K562 (cell line): ENCODE data around the gene SPPL3. TPM values are rescaled to one million over a fixed set of nuclear protein-coding genes. Genes with fewer than 3 reads are reported as not detected.

Experiments used
- ATAC-seq: fragments of 200-7000 bp; cut with Tn5 transposase; 3 replicates; pipeline ENCODE4 v1.9.1; 2020; ENCODE audit warnings: moderate library complexity
- BruUV-seq: library from RNA; stranded (reverse); fragments of 400-500 nt; replicated peaks from 2 replicates; lab custom pipeline; 2021; lab: Mats Ljungman, UMichigan
- CTCF ChIA-PET: fragments of 300-600 bp; formaldehyde crosslinking; extraction: SDS; loops from one replicate; lab custom pipeline; 2021; ENCODE audit warnings: low intra/inter-chr PET ratio; lab: Yijun Ruan, JAX
- POLR2A ChIA-PET: fragments of 300-600, 350-650 bp; sonication (Branson Sonifier 250); formaldehyde crosslinking; extraction: SDS; loops from one replicate; lab custom pipeline; 2021; ENCODE audit warnings: antibody characterized with exemption, inconsistent platforms; lab: Yijun Ruan, JAX
- DNase-seq, 4 experiments: peaks; one replicate each; pipeline versions ENCODE4 v3.0.0 to v3.0.0-alpha.2; 2011 to 2018; ENCODE audit warnings: low spot score in 3 of 4, mixed read lengths in 3 of 4; ENCODE audit errors: extremely low read depth in 1 of 4
- FAIRE-seq: peaks from 2 replicates; lab custom pipeline; 2011; peaks lifted over from hg19 to GRCh38; lab: Jason Lieb, UNC
- H2AFZ ChIP-seq: 2 replicates; pipeline ENCODE4 v1.6.0; 2011; ENCODE audit warnings: low read depth, low read length, control low read depth, inconsistent platforms
- H3K27ac ChIP-seq: fragments of 200-600 bp; 3 replicates; pipeline ENCODE4 v1.8.0; 2011; ENCODE audit warnings: low read depth, mild to moderate bottlenecking, control low read depth, inconsistent platforms, low read length, moderate library complexity, mixed read lengths; ENCODE audit errors: extremely low read depth
- H3K27me3 ChIP-seq, 2 experiments: fragments of 300-600 bp in 1 of 2; 2 replicates in 1 of 2; 3 replicates in 1 of 2; pipeline versions ENCODE4 v1.6.0 to v1.8.0; 2011; ENCODE audit warnings: inconsistent platforms in 2 of 2, low read length in 2 of 2, mild to moderate bottlenecking in 1 of 2, mixed read lengths in 1 of 2, moderate library complexity in 1 of 2; ENCODE audit not compliant: control insufficient read depth in 2 of 2, insufficient read depth in 2 of 2
- H3K36me3 ChIP-seq: fragments of 300-600 bp; 3 replicates; pipeline ENCODE4 v1.8.0; 2011; ENCODE audit warnings: mild to moderate bottlenecking, low read length, inconsistent platforms; ENCODE audit not compliant: control insufficient read depth, insufficient read depth
- H3K4me1 ChIP-seq, 2 experiments: fragments of 200-600 bp in 1 of 2; replicated peaks in 1 of 2; 2 replicates in 1 of 2; 3 replicates in 1 of 2; pipeline versions ENCODE4 v1.5.1 to v1.8.0; 2011; ENCODE audit warnings: inconsistent platforms in 2 of 2, low read length in 2 of 2, mild to moderate bottlenecking in 1 of 2, mixed read lengths in 1 of 2, moderate library complexity in 1 of 2; ENCODE audit not compliant: control insufficient read depth in 2 of 2, insufficient read depth in 2 of 2
- H3K4me2 ChIP-seq: 2 replicates; pipeline ENCODE4 v1.6.1; 2011; ENCODE audit warnings: low read length, control low read depth, inconsistent platforms, mixed read lengths; ENCODE audit not compliant: insufficient read depth
- H3K4me3 ChIP-seq: fragments of 200-600 bp; sonication (generic), shearing (Covaris generic); 2 replicates; pipeline ENCODE4 v1.5.1; 2016; ENCODE audit warnings: control low read depth, inconsistent platforms
- H3K79me2 ChIP-seq: fragments of 200-600 bp; 3 replicates; pipeline ENCODE4 v1.8.0; 2011; ENCODE audit warnings: low read length, inconsistent platforms; ENCODE audit not compliant: control insufficient read depth, insufficient read depth
- H3K9ac ChIP-seq, 2 experiments: 2 replicates each; pipeline versions ENCODE4 v1.6.0 to v1.6.1; 2011; ENCODE audit warnings: low read depth in 2 of 2, low read length in 2 of 2, control low read depth in 1 of 2, inconsistent platforms in 1 of 2, mild to moderate bottlenecking in 1 of 2, mixed read lengths in 1 of 2; ENCODE audit not compliant: insufficient read depth in 1 of 2
- H3K9me1 ChIP-seq: one replicate; pipeline ENCODE4 v1.6.0; 2011; ENCODE audit warnings: inconsistent platforms, mild to moderate bottlenecking, low read length, moderate library complexity; ENCODE audit not compliant: control insufficient read depth, insufficient read depth
- H3K9me3 ChIP-seq: replicated peaks from 2 replicates; pipeline ENCODE4 v1.5.1; 2011; ENCODE audit warnings: low read depth, low read length, inconsistent platforms; ENCODE audit not compliant: control insufficient read depth, insufficient read depth
- H4K20me1 ChIP-seq: replicated peaks from 2 replicates; pipeline ENCODE4 v1.6.1; 2011; ENCODE audit warnings: low read length, inconsistent platforms, mixed read lengths; ENCODE audit not compliant: control insufficient read depth, insufficient read depth
- CBFA2T2 ChIP-seq: fragments of 450-650 bp; conservative IDR thresholded peaks from 2 replicates; pipeline ENCODE4 v1.6.1; 2017; ENCODE audit warnings: mild to moderate bottlenecking
- ILF3 ChIP-seq: fragments of 450-650 bp; IDR thresholded peaks from 2 replicates; pipeline ENCODE4 v1.6.1; 2018; ENCODE audit warnings: antibody characterized with exemption, mild to moderate bottlenecking, moderate library complexity, borderline replicate concordance
- TGIF2 ChIP-seq: sonication (generic); formaldehyde crosslinking; IDR thresholded peaks from 2 replicates; pipeline ENCODE4 v1.8.1; 2022; ENCODE audit warnings: mild to moderate bottlenecking, missing genetic modification reagents, moderate library complexity
- WGBS: fragments of 100-300 bp; shearing (Covaris generic); methylation state at CpG from one replicate; pipeline ENCODE4 v1.1.6; 2016; ENCODE audit warnings: low coverage, mixed read lengths; ENCODE audit not compliant: insufficient coverage; ENCODE audit errors: missing lambda C conversion rate; 5-methylcytosine and 5-hydroxymethylcytosine counted together
- in situ Hi-C: fragments of 300-500 bp; cut with MboI; formaldehyde crosslinking; loops from 4 replicates; pipeline ENCODE4 v1.15.0; 2018; ENCODE audit warnings: inconsistent platforms, mixed read lengths
- intact Hi-C: fragments of 100-400 bp; cut with micrococcal nuclease; formaldehyde crosslinking; loops from 2 replicates; pipeline ENCODE4 v1.14.2; 2022
- polyA plus RNA-seq, 8 experiments: library from polyadenylated mRNA; depleted of rRNA in 4 of 8; stranded (reverse) in 5 of 8; unstranded in 3 of 8; fragments of >200 nt; fragmentation: Nextera tagmentation in 2 of 8; fragmentation: Illumina TruSeq in 1 of 8; extraction: Ambion mirVana in 2 of 8; extraction: Trizol in 1 of 8; gene quantifications; 2 replicates each; pipeline versions ENCODE4 v1.2.1 to v1.2.3, GENCODE V29; 2011 to 2014; ENCODE audit warnings: inconsistent platforms in 1 of 8, missing spikeins in 1 of 8
- total RNA-seq, 7 experiments: library from RNA; depleted of rRNA in 6 of 7; stranded (reverse); fragments of >200 nt in 6 of 7; fragmentation: Illumina TruSeq in 2 of 7; extraction: Trizol in 2 of 7; gene quantifications; 2 replicates each; pipeline versions ENCODE4 v1.2.1 to v1.2.3, GENCODE V29; 2011 to 2021; ENCODE audit warnings: low replicate concordance in 1 of 7
- TF ChIP-seq, protein P1 (sequence below): fragments of 250-450 bp; sonication (Bioruptor Pico); IDR thresholded peaks from 2 replicates; pipeline ENCODE4 v1.8.0; 2022; ENCODE audit warnings: inconsistent platforms
- TF ChIP-seq, protein P2 (sequence below), 2 experiments: fragments of 450-650 bp; IDR thresholded peaks; 2 replicates each; pipeline ENCODE4 v1.6.1; 2016

Gene SPPL3
- total and polyA plus RNA-seq, 9 of the 15 experiments (the other 6 are each of a cell fraction or from before 2014, with no cell fraction given) = 2.9 to 32.1 (median 7.1) TPM

DNA sequence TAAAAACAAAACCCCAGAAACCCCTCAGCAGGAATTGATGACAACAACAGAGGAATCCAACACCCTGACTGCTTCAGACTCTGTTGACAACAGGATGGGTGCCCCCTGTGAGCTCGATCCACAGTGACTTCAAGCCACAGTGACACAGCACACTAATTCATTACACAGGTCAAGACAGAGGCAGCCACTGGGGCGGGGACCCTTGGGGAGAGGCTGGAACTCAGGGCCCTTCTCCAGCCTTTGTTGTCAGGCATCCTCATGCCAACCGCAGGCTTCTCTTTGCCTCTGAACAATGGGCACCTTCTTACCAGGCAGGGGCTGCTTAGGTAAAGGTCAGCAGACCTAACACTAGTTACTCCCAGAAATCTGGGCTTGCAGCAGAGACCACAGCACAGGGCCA lies 140.9 kb downstream of the SPPL3 start:
- POLR2A ChIA-PET = no interaction called here
- Histone ChIP-seq H3K4me3 (no peak overlapping the region), H3K4me1 (peaks cover 0 to 4% of the 10 kb centered on the region in 2 experiments; a peak in 1 of 5 replicates), H3K4me2 (no peak overlapping the region), H3K27ac (no peak overlapping the region), H3K36me3 (peaks cover 50% of the 10 kb centered on the region), H3K9me3 (no peaks in the 10 kb centered on the region), H3K9me1 (no peaks in the 10 kb centered on the region), H3K9ac (no peak overlapping the region)
- 68% methylated on average over 3 of the region's 3 CpGs for WGBS
- CTCF ChIA-PET = no interaction called here
- ATAC-seq (no peak), DNase-seq (no peak)
- TF ChIP-seq CBFA2T2 = no peak
- no peak for TF ChIP-seq TGIF2 (CRISPR knock-in tag)
- TF ChIP-seq, protein P1, sequence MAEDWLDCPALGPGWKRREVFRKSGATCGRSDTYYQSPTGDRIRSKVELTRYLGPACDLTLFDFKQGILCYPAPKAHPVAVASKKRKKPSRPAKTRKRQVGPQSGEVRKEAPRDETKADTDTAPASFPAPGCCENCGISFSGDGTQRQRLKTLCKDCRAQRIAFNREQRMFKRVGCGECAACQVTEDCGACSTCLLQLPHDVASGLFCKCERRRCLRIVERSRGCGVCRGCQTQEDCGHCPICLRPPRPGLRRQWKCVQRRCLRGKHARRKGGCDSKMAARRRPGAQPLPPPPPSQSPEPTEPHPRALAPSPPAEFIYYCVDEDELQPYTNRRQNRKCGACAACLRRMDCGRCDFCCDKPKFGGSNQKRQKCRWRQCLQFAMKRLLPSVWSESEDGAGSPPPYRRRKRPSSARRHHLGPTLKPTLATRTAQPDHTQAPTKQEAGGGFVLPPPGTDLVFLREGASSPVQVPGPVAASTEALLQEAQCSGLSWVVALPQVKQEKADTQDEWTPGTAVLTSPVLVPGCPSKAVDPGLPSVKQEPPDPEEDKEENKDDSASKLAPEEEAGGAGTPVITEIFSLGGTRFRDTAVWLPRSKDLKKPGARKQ = no peak
- TF ChIP-seq, protein P2, sequence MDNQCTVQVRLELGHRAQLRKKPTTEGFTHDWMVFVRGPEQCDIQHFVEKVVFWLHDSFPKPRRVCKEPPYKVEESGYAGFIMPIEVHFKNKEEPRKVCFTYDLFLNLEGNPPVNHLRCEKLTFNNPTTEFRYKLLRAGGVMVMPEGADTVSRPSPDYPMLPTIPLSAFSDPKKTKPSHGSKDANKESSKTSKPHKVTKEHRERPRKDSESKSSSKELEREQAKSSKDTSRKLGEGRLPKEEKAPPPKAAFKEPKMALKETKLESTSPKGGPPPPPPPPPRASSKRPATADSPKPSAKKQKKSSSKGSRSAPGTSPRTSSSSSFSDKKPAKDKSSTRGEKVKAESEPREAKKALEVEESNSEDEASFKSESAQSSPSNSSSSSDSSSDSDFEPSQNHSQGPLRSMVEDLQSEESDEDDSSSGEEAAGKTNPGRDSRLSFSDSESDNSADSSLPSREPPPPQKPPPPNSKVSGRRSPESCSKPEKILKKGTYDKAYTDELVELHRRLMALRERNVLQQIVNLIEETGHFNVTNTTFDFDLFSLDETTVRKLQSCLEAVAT (IDR thresholded peaks at IDR 0.05) = no peak
- TF ChIP-seq ILF3 = no peak
- TF ChIP-seq, all 486 proteins: peak for 0
- Histone ChIP-seq H2AFZ (no peak overlapping the region), H3K27me3 (no peaks in the 10 kb centered on the region), H3K79me2 (no peaks in the 10 kb centered on the region), H4K20me1 (no peaks in the 10 kb centered on the region)
- in situ Hi-C loops = no loop called here
- no TSS peak for BruUV-seq
- intact Hi-C loops = no loop called here
- FAIRE-seq = no peak
